Progenitor cell of endocrine pancreas (in vitro differentiated cells): ENCODE results near the gene TMEM244. TPM values are rescaled to one million over a fixed set of nuclear protein-coding genes. Genes with fewer than 3 reads are reported as not detected.
"Not testable (repeated sequence)": the region's sequence is repeated elsewhere in the genome, so short reads cannot be mapped to it uniquely, and the experiment has no call there.

ENCODE experiments used
- DNase-seq: peaks from one replicate; pipeline ENCODE4 v3.0.0; 2021; ENCODE audit warnings: low spot score; ENCODE audit not compliant: unreplicated experiment
- H3K27ac Mint-ChIP-seq: 2 replicates; pipeline ENCODE4 v1.8.0; 2021; ENCODE audit warnings: mild to moderate bottlenecking, moderate library complexity, mixed read lengths
- H3K27me3 Mint-ChIP-seq: 2 replicates; pipeline ENCODE4 v1.8.0; 2021; ENCODE audit warnings: mixed read lengths
- H3K36me3 Mint-ChIP-seq: 2 replicates; pipeline ENCODE4 v1.8.0; 2022; ENCODE audit warnings: mixed read lengths; ENCODE audit not compliant: insufficient read depth
- H3K4me1 Mint-ChIP-seq: 2 replicates; pipeline ENCODE4 v1.8.0; 2021; ENCODE audit warnings: low read depth, mixed read lengths
- H3K4me3 Mint-ChIP-seq: 2 replicates; pipeline ENCODE4 v1.8.0; 2021; ENCODE audit warnings: low read depth, mild to moderate bottlenecking, moderate library complexity, mixed read lengths
- H3K9me3 Mint-ChIP-seq: 2 replicates; pipeline ENCODE4 v1.8.0; 2021; ENCODE audit warnings: low read depth, mixed read lengths
- CTCF ChIP-seq: fragments of 200-600 bp; sonication (generic); IDR thresholded peaks from one replicate; pipeline ENCODE4 v1.5.0; 2021; ENCODE audit warnings: antibody characterized with exemption, mild to moderate bottlenecking; ENCODE audit not compliant: unreplicated experiment
- total RNA-seq: library from RNA; stranded (reverse); gene quantifications from 2 replicates; pipeline ENCODE4 v1.2.1, GENCODE V29; 2021

The TMEM244 gene
- total RNA-seq, 1 donor from 2014 or later: not detected

- no peaks in the 10 kb centered on the region for H3K27me3 Mint-ChIP-seq
- no peak overlapping the region for H3K27ac Mint-ChIP-seq
- peaks cover 5% of the 10 kb centered on the region for H3K9me3 Mint-ChIP-seq
- H3K4me3 Mint-ChIP-seq: no peak overlapping the region
- H3K4me1 Mint-ChIP-seq: no peaks in the 10 kb centered on the region
- no peak for TF ChIP-seq CTCF
- DNase-seq: no peak
- H3K36me3 Mint-ChIP-seq: peaks cover 2% of the 10 kb centered on the region
Measured at GRCh38 chr6:129882510-129883023, 21.5 kb upstream of the TMEM244 start.

GRCh38 chr6:129877894-129878293, 16.8 kb upstream of the TMEM244 start:
- not testable (repeated sequence) for H3K27me3 Mint-ChIP-seq, H3K4me3 Mint-ChIP-seq, H3K4me1 Mint-ChIP-seq, DNase-seq, H3K27ac Mint-ChIP-seq, H3K9me3 Mint-ChIP-seq, H3K36me3 Mint-ChIP-seq

- Mint-ChIP-seq H3K27ac (no peak overlapping the region), H3K36me3 (peaks cover 2% of the 10 kb centered on the region), H3K27me3 (peaks cover 3% of the 10 kb centered on the region), H3K4me1 (no peaks in the 10 kb centered on the region), H3K4me3 (no peak overlapping the region), H3K9me3 (peaks cover 5% of the 10 kb centered on the region)
- no peak for TF ChIP-seq CTCF
- no peak for DNase-seq
Measured at GRCh38 chr6:129875610-129876520, 14.8 kb upstream of the TMEM244 start.

GRCh38 chr6:129874837-129875236, 13.7 kb upstream of the TMEM244 start:
- H3K9me3 Mint-ChIP-seq: peaks cover 5% of the 10 kb centered on the region
- no peak overlapping the region for H3K4me3 Mint-ChIP-seq
- DNase-seq: no peak
- no peak overlapping the region for H3K27ac Mint-ChIP-seq
- TF ChIP-seq CTCF: no peak
- H3K27me3 Mint-ChIP-seq: peaks cover 3% of the 10 kb centered on the region
- H3K4me1 Mint-ChIP-seq: no peaks in the 10 kb centered on the region
- H3K36me3 Mint-ChIP-seq: peaks cover 2% of the 10 kb centered on the region

GRCh38 chr6:129872586-129872985, 11.5 kb upstream of the TMEM244 start:
- TF ChIP-seq CTCF: no peak
- no peaks in the 10 kb centered on the region for H3K36me3 Mint-ChIP-seq
- H3K27ac Mint-ChIP-seq: no peak overlapping the region
- peaks cover 3% of the 10 kb centered on the region for H3K27me3 Mint-ChIP-seq
- no peak overlapping the region for H3K4me3 Mint-ChIP-seq
- no peaks in the 10 kb centered on the region for H3K9me3 Mint-ChIP-seq
- H3K4me1 Mint-ChIP-seq: no peaks in the 10 kb centered on the region
- DNase-seq: no peak
